ENCODE measurements around the gene ELMO1. TPM values are rescaled to one million over a fixed set of nuclear protein-coding genes. Genes with fewer than 3 reads are reported as not detected.

The ELMO1 gene
- total RNA-seq, 6 donors from 2014 or later = 51.4 to 204 (median 73.7) TPM

DNA sequence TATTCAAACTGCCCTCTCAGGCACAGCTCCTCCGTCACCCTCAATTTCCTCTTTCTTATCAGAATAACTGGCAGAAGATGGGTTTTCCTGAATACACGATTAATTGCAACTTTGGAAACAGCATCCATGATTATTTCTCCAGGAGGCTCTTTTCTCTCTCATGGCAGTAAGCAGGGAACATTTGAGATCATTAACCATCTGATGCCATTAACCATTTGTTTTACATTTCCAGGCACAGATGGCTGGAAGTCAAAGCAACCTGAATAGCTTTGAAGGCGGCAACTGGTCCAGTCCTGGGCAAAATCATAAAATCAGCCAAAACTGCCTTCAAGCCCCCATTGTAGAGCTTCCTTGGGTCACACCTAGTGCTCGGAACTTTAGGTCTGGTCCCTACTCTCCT lies 434.9 kb downstream of the ELMO1 start:
- Histone ChIP-seq H3K27me3 (no peaks in the 10 kb centered on the region), H3K4me3 (no peak overlapping the region), H3K4me1 (peaks cover 0 to 7% (median 0%) of the 10 kb centered on the region in 4 donors), H3K27ac (no peak overlapping the region), H3K9me3 (no peaks in the 10 kb centered on the region), H3K36me3 (peaks cover 0 to 15% (median 2%) of the 10 kb centered on the region in 4 donors)
- WGBS, 2 donors = 81 to 84% methylated on average over 4 of the region's 4 CpGs
- ATAC-seq (ENCODE audit: low FRiP score in 2 of 2) (no peak), DNase-seq (no peak)
- TF ChIP-seq EP300 (IDR thresholded peaks at IDR 0.05) = no peak
- TF ChIP-seq, protein P1, sequence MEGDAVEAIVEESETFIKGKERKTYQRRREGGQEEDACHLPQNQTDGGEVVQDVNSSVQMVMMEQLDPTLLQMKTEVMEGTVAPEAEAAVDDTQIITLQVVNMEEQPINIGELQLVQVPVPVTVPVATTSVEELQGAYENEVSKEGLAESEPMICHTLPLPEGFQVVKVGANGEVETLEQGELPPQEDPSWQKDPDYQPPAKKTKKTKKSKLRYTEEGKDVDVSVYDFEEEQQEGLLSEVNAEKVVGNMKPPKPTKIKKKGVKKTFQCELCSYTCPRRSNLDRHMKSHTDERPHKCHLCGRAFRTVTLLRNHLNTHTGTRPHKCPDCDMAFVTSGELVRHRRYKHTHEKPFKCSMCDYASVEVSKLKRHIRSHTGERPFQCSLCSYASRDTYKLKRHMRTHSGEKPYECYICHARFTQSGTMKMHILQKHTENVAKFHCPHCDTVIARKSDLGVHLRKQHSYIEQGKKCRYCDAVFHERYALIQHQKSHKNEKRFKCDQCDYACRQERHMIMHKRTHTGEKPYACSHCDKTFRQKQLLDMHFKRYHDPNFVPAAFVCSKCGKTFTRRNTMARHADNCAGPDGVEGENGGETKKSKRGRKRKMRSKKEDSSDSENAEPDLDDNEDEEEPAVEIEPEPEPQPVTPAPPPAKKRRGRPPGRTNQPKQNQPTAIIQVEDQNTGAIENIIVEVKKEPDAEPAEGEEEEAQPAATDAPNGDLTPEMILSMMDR (IDR thresholded peaks at IDR 0.05) = no peak
- no peak for TF ChIP-seq POLR2AphosphoS5 (IDR thresholded peaks at IDR 0.05)
- no peak for TF ChIP-seq POLR2A (IDR thresholded peaks at IDR 0.05)

DNA sequence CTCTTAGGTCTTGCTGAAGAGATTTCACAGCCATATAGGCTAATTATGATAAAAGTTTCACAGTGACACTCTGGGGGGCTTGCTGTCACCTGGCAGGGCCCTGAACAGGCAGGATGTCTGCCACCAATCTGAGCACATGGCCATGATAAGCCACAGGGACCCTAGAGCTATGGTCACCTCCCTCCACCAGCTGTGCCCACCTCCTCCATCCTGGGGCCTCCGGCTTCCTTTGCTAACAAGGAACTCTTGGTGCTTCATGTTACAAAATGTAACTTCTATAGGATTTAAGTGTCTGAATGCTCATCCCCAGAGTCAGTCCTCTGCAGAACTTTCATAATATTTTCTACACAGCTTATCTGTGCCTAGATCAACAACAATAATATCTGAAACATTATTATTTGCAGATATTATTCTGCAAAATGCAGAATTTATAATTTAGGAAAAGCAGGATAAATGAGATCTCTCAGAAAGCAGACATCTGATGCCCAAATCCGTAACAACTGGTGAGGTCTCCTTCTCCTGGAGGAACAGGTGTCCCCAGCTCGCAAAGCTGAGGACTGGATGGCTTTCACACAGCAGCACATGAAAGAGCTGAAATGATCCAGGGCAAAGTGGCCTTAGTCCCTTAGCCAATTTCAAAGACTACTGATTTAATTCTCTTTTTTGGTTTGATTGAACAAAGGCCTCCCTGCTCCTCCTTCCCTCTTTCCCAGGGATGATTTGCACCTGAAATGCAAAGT lies 437.3 kb downstream of the ELMO1 start:
- H3K4me1 ChIP-seq = peaks cover 0 to 4% (median 0%) of the 10 kb centered on the region in 4 donors
- H3K36me3 ChIP-seq = peaks cover 0 to 15% (median 2%) of the 10 kb centered on the region in 4 donors
- DNase-seq = no peak
- ATAC-seq (ENCODE audit: low FRiP score in 2 of 2) = no peak
- TF ChIP-seq, protein P1 (IDR thresholded peaks at IDR 0.05) = no peak
- TF ChIP-seq POLR2AphosphoS5 (IDR thresholded peaks at IDR 0.05) = no peak
- H3K27me3 ChIP-seq = no peaks in the 10 kb centered on the region
- H3K4me3 ChIP-seq = no peak overlapping the region
- 89 to 98% methylated on average over 3 of the region's 3 CpGs for WGBS, 2 donors
- no peaks in the 10 kb centered on the region for H3K9me3 ChIP-seq
- H3K27ac ChIP-seq = no peak overlapping the region

DNA sequence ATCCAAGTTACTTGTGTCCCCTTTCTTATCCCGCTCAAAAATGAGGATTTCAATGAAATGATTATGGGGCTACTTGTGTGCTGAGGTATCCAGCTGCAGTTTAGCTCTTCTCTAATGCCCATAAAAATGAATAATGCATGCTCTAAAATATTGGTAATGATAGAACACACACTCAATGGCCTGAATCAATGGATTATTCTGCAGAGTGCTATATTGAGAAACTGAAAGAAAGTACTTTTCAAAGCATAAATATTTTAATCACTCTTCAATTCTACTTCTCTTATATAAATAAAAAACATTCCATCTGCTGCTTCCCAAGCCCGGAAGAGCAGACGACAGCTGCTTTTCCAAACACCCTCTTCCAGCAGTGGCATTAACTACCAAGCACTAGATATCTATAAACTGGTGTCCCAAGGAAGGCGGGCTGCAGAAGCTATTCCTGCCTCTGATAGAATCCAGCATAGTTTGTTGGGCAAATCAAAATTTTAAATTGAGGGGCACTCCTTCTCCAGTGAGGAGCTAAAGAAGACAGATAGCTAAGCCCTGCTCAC lies 439.5 kb downstream of the ELMO1 start:
- no peak for TF ChIP-seq EP300 (IDR thresholded peaks at IDR 0.05)
- no peak for TF ChIP-seq POLR2A (IDR thresholded peaks at IDR 0.05)
- no peak for TF ChIP-seq POLR2AphosphoS5 (IDR thresholded peaks at IDR 0.05)
- TF ChIP-seq, protein P1 (IDR thresholded peaks at IDR 0.05) = no peak
- no peak for DNase-seq
- Histone ChIP-seq H3K4me3 (no peak overlapping the region), H3K27me3 (no peaks in the 10 kb centered on the region), H3K4me1 (no peaks in the 10 kb centered on the region), H3K9me3 (no peaks in the 10 kb centered on the region), H3K27ac (no peak overlapping the region), H3K36me3 (peaks cover 0 to 15% (median 2%) of the 10 kb centered on the region in 4 donors)
- no peak for ATAC-seq (ENCODE audit: low FRiP score in 2 of 2)
- 61 to 67% methylated on average over 4 of the region's 4 CpGs for WGBS, 2 donors

DNA sequence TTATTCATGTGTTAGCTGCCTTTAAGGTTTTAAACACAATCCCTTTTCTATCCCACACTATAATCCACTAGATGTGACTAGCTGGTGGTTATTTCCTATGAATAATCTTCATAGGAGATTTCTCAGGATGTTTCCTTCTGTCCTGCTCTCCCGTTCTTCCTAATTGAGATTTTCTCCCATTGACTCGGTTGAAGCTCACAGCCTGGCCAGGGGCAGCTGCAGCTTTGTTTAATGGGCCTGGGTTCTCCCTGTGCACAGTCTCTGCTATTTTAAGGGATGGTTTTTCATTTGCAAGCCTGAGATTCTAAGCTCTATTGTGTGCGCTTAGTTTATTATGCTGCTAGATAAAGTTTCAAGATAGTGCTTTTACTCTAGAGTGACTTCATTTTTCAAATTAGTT lies 441.0 kb downstream of the ELMO1 start:
- WGBS, 2 donors = 76 to 90% methylated on average over 3 of the region's 3 CpGs
- no peak overlapping the region for H3K27ac ChIP-seq
- H3K4me1 ChIP-seq = no peaks in the 10 kb centered on the region
- DNase-seq = no peak
- peaks cover 0 to 13% (median 2%) of the 10 kb centered on the region in 4 donors for H3K36me3 ChIP-seq
- H3K27me3 ChIP-seq = no peaks in the 10 kb centered on the region
- TF ChIP-seq EP300 (IDR thresholded peaks at IDR 0.05) (no peak), POLR2A (IDR thresholded peaks at IDR 0.05) (no peak), POLR2AphosphoS5 (IDR thresholded peaks at IDR 0.05) (no peak)
- TF ChIP-seq, protein P1 (IDR thresholded peaks at IDR 0.05) = no peak
- no peaks in the 10 kb centered on the region for H3K9me3 ChIP-seq
- no peak for ATAC-seq (ENCODE audit: low FRiP score in 2 of 2)
- no peak overlapping the region for H3K4me3 ChIP-seq
